PC-3 (cell line): ENCODE results near the gene SYNGR2.

Source experiments
- EZH2 ChIP-seq: fragments of 300-600 bp; sonication (generic); IDR thresholded peaks from one replicate; pipeline ENCODE4 v1.6.1; 2017; ENCODE audit warnings: antibody characterized with exemption, mild to moderate bottlenecking, low read length; ENCODE audit not compliant: unreplicated experiment
- EZH2phosphoT487 ChIP-seq: fragments of 300-600 bp; sonication (generic); IDR thresholded peaks from 2 replicates; pipeline ENCODE4 v1.6.1; 2018; ENCODE audit warnings: mild to moderate bottlenecking, antibody characterized with exemption, low read length, borderline replicate concordance
- TF ChIP-seq, protein P1 (sequence below): fragments of 300-600 bp; sonication (generic); conservative IDR thresholded peaks from 2 replicates; pipeline ENCODE4 v1.5.1; 2017; ENCODE audit warnings: antibody characterized with exemption, low read depth, mild to moderate bottlenecking, low read length

DNA sequence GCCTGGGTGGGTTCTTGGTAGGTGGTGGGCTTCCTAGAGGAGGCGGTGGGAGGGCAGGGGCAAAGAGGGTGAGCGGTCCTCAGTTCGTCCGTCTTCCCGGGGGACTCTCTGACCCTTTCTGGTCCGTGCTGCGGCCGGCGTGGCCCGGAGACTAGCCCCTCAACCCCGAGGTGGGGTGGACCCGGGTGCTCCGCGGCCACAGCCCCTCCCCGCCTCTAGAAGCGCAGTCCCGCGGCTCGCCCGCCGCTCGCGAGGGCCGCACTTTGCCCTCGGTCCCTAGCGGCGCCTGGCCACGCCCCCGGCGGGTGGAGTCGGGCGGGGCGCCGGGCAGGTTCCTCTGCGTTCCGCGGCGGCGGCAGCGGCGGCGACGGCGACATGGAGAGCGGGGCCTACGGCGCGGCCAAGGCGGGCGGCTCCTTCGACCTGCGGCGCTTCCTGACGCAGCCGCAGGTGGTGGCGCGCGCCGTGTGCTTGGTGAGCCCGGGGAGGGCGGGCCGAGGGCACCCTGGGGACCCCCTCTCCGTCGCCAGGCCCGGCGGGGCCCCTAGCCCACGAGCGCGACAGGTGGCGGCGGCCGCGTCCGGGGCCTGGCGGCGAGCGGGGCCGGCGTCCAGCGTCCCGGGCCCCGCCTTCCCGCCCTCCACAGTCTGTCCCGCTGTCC is at the start of gene SYNGR2:
- TF ChIP-seq, protein P1, sequence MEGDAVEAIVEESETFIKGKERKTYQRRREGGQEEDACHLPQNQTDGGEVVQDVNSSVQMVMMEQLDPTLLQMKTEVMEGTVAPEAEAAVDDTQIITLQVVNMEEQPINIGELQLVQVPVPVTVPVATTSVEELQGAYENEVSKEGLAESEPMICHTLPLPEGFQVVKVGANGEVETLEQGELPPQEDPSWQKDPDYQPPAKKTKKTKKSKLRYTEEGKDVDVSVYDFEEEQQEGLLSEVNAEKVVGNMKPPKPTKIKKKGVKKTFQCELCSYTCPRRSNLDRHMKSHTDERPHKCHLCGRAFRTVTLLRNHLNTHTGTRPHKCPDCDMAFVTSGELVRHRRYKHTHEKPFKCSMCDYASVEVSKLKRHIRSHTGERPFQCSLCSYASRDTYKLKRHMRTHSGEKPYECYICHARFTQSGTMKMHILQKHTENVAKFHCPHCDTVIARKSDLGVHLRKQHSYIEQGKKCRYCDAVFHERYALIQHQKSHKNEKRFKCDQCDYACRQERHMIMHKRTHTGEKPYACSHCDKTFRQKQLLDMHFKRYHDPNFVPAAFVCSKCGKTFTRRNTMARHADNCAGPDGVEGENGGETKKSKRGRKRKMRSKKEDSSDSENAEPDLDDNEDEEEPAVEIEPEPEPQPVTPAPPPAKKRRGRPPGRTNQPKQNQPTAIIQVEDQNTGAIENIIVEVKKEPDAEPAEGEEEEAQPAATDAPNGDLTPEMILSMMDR = no peak
- TF ChIP-seq EZH2phosphoT487 (no peak), EZH2 (no peak)
